ENCODE measurements around the gene RTTN.
"Not testable (repeated sequence)": the region's sequence is repeated elsewhere in the genome, so short reads cannot be mapped to it uniquely, and the experiment has no call there.

The RTTN gene

GRCh38 chr18:69982417-69982816, 223.1 kb downstream of the RTTN start:
- in situ Hi-C loops (cut with MboI; ENCODE audit: low sequenced_read_pairs), result no loop called here

- in situ Hi-C loops (cut with MboI; ENCODE audit: low sequenced_read_pairs), result no loop called here
Observed at GRCh38 chr18:69981948-69982347, 223.5 kb downstream of the RTTN start.

- in situ Hi-C loops (cut with MboI; ENCODE audit: low sequenced_read_pairs), result no loop called here
Observed at GRCh38 chr18:69980982-69981804, 224.3 kb downstream of the RTTN start.

GRCh38 chr18:69980509-69980908, 225.0 kb downstream of the RTTN start:
- in situ Hi-C loops (cut with MboI; ENCODE audit: low sequenced_read_pairs), result no loop called here

GRCh38 chr18:69978732-69979715, 226.5 kb downstream of the RTTN start:
- in situ Hi-C loops (cut with MboI; ENCODE audit: low sequenced_read_pairs), result no loop called here

- in situ Hi-C loops (cut with MboI; ENCODE audit: low sequenced_read_pairs), result not testable (repeated sequence)
Observed at GRCh38 chr18:69975294-69975693, 230.2 kb downstream of the RTTN start.

- in situ Hi-C loops (cut with MboI; ENCODE audit: low sequenced_read_pairs), result no loop called here
Observed at GRCh38 chr18:69974365-69974764, 231.1 kb downstream of the RTTN start.

GRCh38 chr18:69969491-69969890, 236.0 kb downstream of the RTTN start:
- in situ Hi-C loops (cut with MboI; ENCODE audit: low sequenced_read_pairs), result no loop called here

- in situ Hi-C loops (cut with MboI; ENCODE audit: low sequenced_read_pairs), result no loop called here
Observed at GRCh38 chr18:69968039-69968438, 237.4 kb downstream of the RTTN start.

- in situ Hi-C loops (cut with MboI; ENCODE audit: low sequenced_read_pairs), result no loop called here
Observed at GRCh38 chr18:69963196-69963595, 242.3 kb downstream of the RTTN start.

GRCh38 chr18:69961718-69962117, 243.8 kb downstream of the RTTN start:
- in situ Hi-C loops (cut with MboI; ENCODE audit: low sequenced_read_pairs), result no loop called here

- in situ Hi-C loops (cut with MboI; ENCODE audit: low sequenced_read_pairs), result no loop called here
Observed at GRCh38 chr18:69958422-69958821, 247.1 kb downstream of the RTTN start.

- in situ Hi-C loops (cut with MboI; ENCODE audit: low sequenced_read_pairs), result no loop called here
Observed at GRCh38 chr18:69957747-69958146, 247.7 kb downstream of the RTTN start.

- in situ Hi-C loops (cut with MboI; ENCODE audit: low sequenced_read_pairs), result no loop called here
Observed at GRCh38 chr18:69956665-69957620, 248.5 kb downstream of the RTTN start.

GRCh38 chr18:69956057-69956456, 249.4 kb downstream of the RTTN start:
- in situ Hi-C loops (cut with MboI; ENCODE audit: low sequenced_read_pairs), result no loop called here

- in situ Hi-C loops (cut with MboI; ENCODE audit: low sequenced_read_pairs), result no loop called here
Observed at GRCh38 chr18:69954719-69955480, 250.6 kb downstream of the RTTN start.

GRCh38 chr18:69953191-69953590, 252.3 kb downstream of the RTTN start:
- in situ Hi-C loops (cut with MboI; ENCODE audit: low sequenced_read_pairs), result no loop called here

All from HL-60/S4 treated with phorbol 12-myristate 13-acetate at 8.2 ng/mL for 4 days and 3 days (cell line).